BE2C (cell line): ENCODE data around the gene RNF130.

Experiments used
- DNase-seq: peaks from one replicate; pipeline ENCODE4 v3.0.0-alpha.2; 2020
- H3K27me3 ChIP-seq: fragments of 250-450 bp; sonication (Bioruptor Pico); 2 replicates; pipeline ENCODE4 v1.5.1; 2020; ENCODE audit warnings: mild to moderate bottlenecking
- H3K36me3 ChIP-seq: fragments of 250-450 bp; sonication (Bioruptor Pico); 2 replicates; pipeline ENCODE4 v1.5.1; 2020; ENCODE audit warnings: mild to moderate bottlenecking
- H3K4me1 ChIP-seq: fragments of 250-450 bp; sonication (Bioruptor Pico); 2 replicates; pipeline ENCODE4 v1.5.1; 2020
- H3K4me3 ChIP-seq: 2 replicates; pipeline ENCODE4 v1.5.1; 2011; ENCODE audit warnings: low read depth, low read length
- H3K9me3 ChIP-seq: fragments of 250-450 bp; sonication (Bioruptor Pico); 2 replicates; pipeline ENCODE4 v1.5.1; 2020
- CTCF ChIP-seq: IDR thresholded peaks from 2 replicates; pipeline ENCODE4 v1.5.1; 2012; ENCODE audit warnings: mild to moderate bottlenecking, low read depth, low read length

RNF130 gene

GRCh38 chr5:180103487-180104167 is 32.1 kb upstream of the RNF130 start:
- Histone ChIP-seq H3K9me3 (no peaks in the 10 kb centered on the region), H3K36me3 (no peaks in the 10 kb centered on the region), H3K4me3 (no peak overlapping the region), H3K27me3 (no peaks in the 10 kb centered on the region), H3K4me1 (no peaks in the 10 kb centered on the region)
- TF ChIP-seq CTCF, result no peak
- DNase-seq, result no peak

- H3K36me3 ChIP-seq, result no peaks in the 10 kb centered on the region
- H3K4me1 ChIP-seq, result no peaks in the 10 kb centered on the region
- H3K9me3 ChIP-seq, result no peaks in the 10 kb centered on the region
- no peaks in the 10 kb centered on the region for H3K27me3 ChIP-seq
- DNase-seq, result no peak
- H3K4me3 ChIP-seq, result no peak overlapping the region
- TF ChIP-seq CTCF, result no peak
These were observed 31.1 kb upstream of the RNF130 start for GRCh38 chr5:180102636-180103035.

- H3K36me3 ChIP-seq, result no peaks in the 10 kb centered on the region
- no peaks in the 10 kb centered on the region for H3K9me3 ChIP-seq
- H3K27me3 ChIP-seq, result no peaks in the 10 kb centered on the region
These were observed 30.0 kb upstream of the RNF130 start for GRCh38 chr5:180101451-180102105.

GRCh38 chr5:180100621-180101450 is 29.3 kb upstream of the RNF130 start:
- Histone ChIP-seq H3K36me3 (no peaks in the 10 kb centered on the region), H3K4me3 (no peak overlapping the region), H3K9me3 (no peaks in the 10 kb centered on the region), H3K27me3 (no peaks in the 10 kb centered on the region), H3K4me1 (no peaks in the 10 kb centered on the region)
- DNase-seq, result no peak
- TF ChIP-seq CTCF, result no peak

More at GRCh38 chr5:180101451-180102105, 30.0 kb upstream of the RNF130 start:
- no peaks in the 10 kb centered on the region for H3K4me1 ChIP-seq
- H3K4me3 ChIP-seq, result no peak overlapping the region
- no peak for TF ChIP-seq CTCF
- DNase-seq, result no peak

- no peaks in the 10 kb centered on the region for H3K9me3 ChIP-seq
- no peak overlapping the region for H3K4me3 ChIP-seq
- no peaks in the 10 kb centered on the region for H3K4me1 ChIP-seq
- no peak for TF ChIP-seq CTCF
- no peaks in the 10 kb centered on the region for H3K36me3 ChIP-seq
- no peaks in the 10 kb centered on the region for H3K27me3 ChIP-seq
- no peak for DNase-seq
These were observed 28.4 kb upstream of the RNF130 start for GRCh38 chr5:180099733-180100611.
